ENCODE results near the gene STS. TPM values are rescaled to one million over a fixed set of nuclear protein-coding genes. Genes with fewer than 3 reads are reported as not detected.

STS gene
- total RNA-seq, 4 donors from 2014 or later: 5.4 to 9.3 (median 6.7) TPM

DNA sequence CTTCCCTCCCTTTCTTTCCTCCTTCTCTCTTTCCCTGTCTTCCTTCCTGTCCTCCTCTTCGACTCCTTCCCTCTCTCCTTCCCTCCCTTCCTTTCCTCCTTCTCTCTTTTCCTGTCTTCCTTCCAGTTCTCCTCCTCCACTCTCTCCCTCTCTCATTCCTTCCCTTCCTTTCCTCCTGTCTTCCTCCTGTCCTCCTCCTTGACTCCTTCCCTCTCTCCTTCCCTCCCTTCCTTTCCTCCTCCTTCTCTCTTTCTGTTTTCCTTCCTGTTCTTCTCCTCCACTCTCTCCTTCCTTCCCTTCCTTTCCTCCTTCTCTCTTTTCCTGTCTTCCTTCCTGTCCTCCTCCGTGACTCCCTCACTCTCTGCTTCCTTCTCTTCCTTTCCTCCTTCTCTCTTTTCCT lies 5.7 kb downstream of the STS start:
- Histone ChIP-seq H3K36me3 (no peaks in the 10 kb centered on the region), H3K4me1 (no peaks in the 10 kb centered on the region), H3K27ac (no peak overlapping the region), H3K9me3 (no peaks in the 10 kb centered on the region), H3K27me3 (no peaks in the 10 kb centered on the region), H3K4me3 (replicated peaks in 1 of 3) (no peak overlapping the region)
- TF ChIP-seq POLR2A (IDR thresholded peaks at IDR 0.05): no peak
- TF ChIP-seq, protein P1, sequence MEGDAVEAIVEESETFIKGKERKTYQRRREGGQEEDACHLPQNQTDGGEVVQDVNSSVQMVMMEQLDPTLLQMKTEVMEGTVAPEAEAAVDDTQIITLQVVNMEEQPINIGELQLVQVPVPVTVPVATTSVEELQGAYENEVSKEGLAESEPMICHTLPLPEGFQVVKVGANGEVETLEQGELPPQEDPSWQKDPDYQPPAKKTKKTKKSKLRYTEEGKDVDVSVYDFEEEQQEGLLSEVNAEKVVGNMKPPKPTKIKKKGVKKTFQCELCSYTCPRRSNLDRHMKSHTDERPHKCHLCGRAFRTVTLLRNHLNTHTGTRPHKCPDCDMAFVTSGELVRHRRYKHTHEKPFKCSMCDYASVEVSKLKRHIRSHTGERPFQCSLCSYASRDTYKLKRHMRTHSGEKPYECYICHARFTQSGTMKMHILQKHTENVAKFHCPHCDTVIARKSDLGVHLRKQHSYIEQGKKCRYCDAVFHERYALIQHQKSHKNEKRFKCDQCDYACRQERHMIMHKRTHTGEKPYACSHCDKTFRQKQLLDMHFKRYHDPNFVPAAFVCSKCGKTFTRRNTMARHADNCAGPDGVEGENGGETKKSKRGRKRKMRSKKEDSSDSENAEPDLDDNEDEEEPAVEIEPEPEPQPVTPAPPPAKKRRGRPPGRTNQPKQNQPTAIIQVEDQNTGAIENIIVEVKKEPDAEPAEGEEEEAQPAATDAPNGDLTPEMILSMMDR (IDR thresholded peaks at IDR 0.05): no peak
- 75 to 82% methylated on average over 2 of the region's 2 CpGs for WGBS, 2 donors
- DNase-seq: no peak
- intact Hi-C loops (cut with DNase I): no loop called here

DNA sequence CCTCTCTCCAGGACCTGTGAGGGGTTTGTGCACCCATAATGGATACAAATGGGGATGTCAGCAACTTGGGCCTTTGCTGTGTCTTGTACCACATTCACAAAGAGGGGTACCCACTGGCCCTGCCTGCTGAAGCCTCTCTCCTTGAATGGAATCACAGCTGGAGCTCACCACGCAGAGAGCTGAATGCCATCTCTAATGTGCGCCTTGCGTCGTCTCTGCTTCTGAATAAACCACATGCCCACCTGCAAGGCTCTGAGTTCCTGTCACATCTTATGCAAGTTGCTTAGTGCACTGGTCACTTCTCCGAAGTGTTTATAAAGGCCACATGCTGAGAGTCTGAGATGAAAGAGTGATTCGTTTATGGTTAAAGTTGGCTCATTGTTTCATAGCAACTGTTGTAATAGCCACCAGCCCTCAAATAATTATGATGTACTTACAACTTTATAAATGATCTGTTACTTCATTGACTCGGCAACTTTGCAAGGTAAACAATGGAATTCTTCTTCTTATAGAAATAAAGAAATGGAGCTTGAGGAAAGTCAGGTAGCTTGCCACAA lies 6.6 kb downstream of the STS start:
- H3K36me3 ChIP-seq: no peaks in the 10 kb centered on the region
- TF ChIP-seq, protein P1 (IDR thresholded peaks at IDR 0.05): no peak
- no peak for TF ChIP-seq POLR2A (IDR thresholded peaks at IDR 0.05)
- H3K4me3 ChIP-seq (replicated peaks in 1 of 3): no peak overlapping the region
- H3K4me1 ChIP-seq: no peaks in the 10 kb centered on the region
- no peak overlapping the region for H3K27ac ChIP-seq
- intact Hi-C loops (cut with DNase I): no loop called here
- H3K27me3 ChIP-seq: no peaks in the 10 kb centered on the region
- no peaks in the 10 kb centered on the region for H3K9me3 ChIP-seq
- 72 to 76% methylated on average over 7 of the region's 7 CpGs for WGBS, 2 donors
- no peak for DNase-seq

DNA sequence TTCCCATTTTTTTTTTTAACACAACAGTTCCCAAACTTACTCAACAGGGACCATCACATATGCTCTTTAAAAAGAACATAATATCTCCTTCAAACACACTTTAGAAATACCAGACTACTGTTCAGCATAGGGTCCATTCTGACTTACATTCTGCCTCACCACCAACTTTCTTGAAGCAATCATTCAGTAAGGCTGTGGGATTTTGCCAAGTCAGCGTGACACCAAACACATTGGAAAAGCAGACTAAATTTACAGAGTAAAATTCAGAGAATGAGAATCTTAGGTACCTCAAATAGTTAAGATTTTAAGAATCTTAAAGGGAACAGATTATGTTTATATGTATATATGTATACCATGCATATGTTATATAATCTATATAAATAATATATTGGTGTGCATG lies 7.7 kb downstream of the STS start:
- no peak overlapping the region for H3K27ac ChIP-seq
- whole genome bisulfite sequencing, 2 donors: 92 to 100% methylated on average over 1 of the region's 1 CpG
- intact Hi-C loops (cut with DNase I): no loop called here
- no peak for DNase-seq
- H3K27me3 ChIP-seq: no peaks in the 10 kb centered on the region
- H3K36me3 ChIP-seq: no peaks in the 10 kb centered on the region
- H3K4me1 ChIP-seq: no peaks in the 10 kb centered on the region
- TF ChIP-seq, protein P1 (IDR thresholded peaks at IDR 0.05): no peak
- no peak for TF ChIP-seq POLR2A (IDR thresholded peaks at IDR 0.05)
- H3K9me3 ChIP-seq: no peaks in the 10 kb centered on the region
- no peak overlapping the region for H3K4me3 ChIP-seq (replicated peaks in 1 of 3)

DNA sequence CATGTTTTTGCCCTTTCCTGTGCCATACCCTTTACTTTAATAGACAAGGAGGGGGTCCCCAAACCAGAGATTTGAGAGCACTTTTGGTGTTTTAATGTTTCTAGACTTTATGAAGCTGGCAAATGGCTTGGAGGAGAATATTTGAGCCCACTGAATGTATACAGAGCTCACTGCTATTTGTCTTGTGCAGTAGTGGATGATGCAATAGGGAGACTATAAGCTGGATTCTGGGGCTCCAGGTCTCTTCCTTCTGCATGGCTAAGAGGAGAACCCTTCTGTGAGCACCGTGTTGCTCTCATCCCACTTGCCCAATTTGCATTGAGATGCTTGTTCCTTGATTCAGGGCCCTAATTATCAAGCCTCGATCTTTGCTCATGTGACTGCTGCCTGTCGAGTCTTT lies 9.4 kb downstream of the STS start:
- Histone ChIP-seq H3K9me3 (no peaks in the 10 kb centered on the region), H3K27ac (no peak overlapping the region), H3K27me3 (no peaks in the 10 kb centered on the region), H3K4me3 (replicated peaks in 1 of 3) (no peak overlapping the region), H3K36me3 (no peaks in the 10 kb centered on the region), H3K4me1 (no peaks in the 10 kb centered on the region)
- intact Hi-C loops (cut with DNase I): no loop called here
- DNase-seq: no peak
- no peak for TF ChIP-seq POLR2A (IDR thresholded peaks at IDR 0.05)
- TF ChIP-seq, protein P1 (IDR thresholded peaks at IDR 0.05): no peak
- 54 to 84% methylated on average over 2 to 3 of the region's 3 CpGs for WGBS, 2 donors

DNA sequence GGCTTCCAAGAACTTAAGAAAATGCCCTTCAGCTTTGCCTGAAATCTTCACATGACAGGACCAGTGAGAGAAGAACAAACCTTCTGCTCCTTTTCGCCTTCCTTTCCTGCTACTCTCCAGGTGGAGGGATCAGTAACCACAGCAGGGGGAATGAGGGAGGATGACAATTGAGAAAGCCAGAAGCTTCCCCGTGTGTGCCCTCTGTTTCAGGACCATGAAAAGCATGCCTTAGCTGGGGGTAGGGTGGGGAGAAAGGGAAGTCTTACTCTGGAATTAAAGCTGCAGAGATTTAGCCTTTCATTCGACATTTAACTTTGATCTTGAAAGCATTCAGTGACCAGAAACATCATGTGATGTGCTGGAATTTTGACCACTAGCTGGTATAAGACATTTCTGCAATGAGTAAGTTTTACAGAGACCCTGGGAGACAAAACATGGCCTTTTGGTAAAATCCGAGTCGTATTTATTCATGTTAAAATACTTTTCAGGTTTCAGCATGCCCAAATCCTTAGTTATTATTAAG lies 11.0 kb downstream of the STS start:
- TF ChIP-seq POLR2A (IDR thresholded peaks at IDR 0.05): no peak
- TF ChIP-seq, protein P1 (IDR thresholded peaks at IDR 0.05): no peak
- H3K27ac ChIP-seq: no peak overlapping the region
- no peak for DNase-seq
- WGBS, 2 donors: 75 to 83% methylated on average over 4 to 5 of the region's 5 CpGs
- no peaks in the 10 kb centered on the region for H3K9me3 ChIP-seq
- H3K4me1 ChIP-seq: peaks cover 0 to 5% of the 10 kb centered on the region in 2 donors
- intact Hi-C loops (cut with DNase I): no loop called here
- no peaks in the 10 kb centered on the region for H3K27me3 ChIP-seq
- H3K4me3 ChIP-seq (replicated peaks in 1 of 3): no peak overlapping the region
- no peaks in the 10 kb centered on the region for H3K36me3 ChIP-seq
